ENCODE measurements around the gene SLC36A1. TPM values are rescaled to one million over a fixed set of nuclear protein-coding genes. Genes with fewer than 3 reads are reported as not detected.

Gene SLC36A1
- total RNA-seq, 2 experiments from 2014 or later: 6.4 to 6.7 TPM

GRCh38 chr5:151480384-151481293 lies 33.2 kb downstream of the SLC36A1 start:
- no peak overlapping the region for H3K27ac Mint-ChIP-seq
- H3K4me1 Mint-ChIP-seq: peaks cover 3% of the 10 kb centered on the region
- no peak for DNase-seq
- CTCF ChIA-PET: no interaction called here
- no peak for ATAC-seq
- H3K27me3 Mint-ChIP-seq: no peaks in the 10 kb centered on the region
- H3K4me3 Mint-ChIP-seq: no peak overlapping the region
- H3K36me3 Mint-ChIP-seq: peaks cover 2% of the 10 kb centered on the region
- H3K9me3 Mint-ChIP-seq (ENCODE audit: low read depth): no peaks in the 10 kb centered on the region

GRCh38 chr5:151483176-151483575 lies 35.8 kb downstream of the SLC36A1 start:
- Mint-ChIP-seq H3K9me3 (ENCODE audit: low read depth) (no peaks in the 10 kb centered on the region), H3K27me3 (no peaks in the 10 kb centered on the region), H3K36me3 (peaks cover 8% of the 10 kb centered on the region), H3K27ac (no peak overlapping the region), H3K4me3 (no peak overlapping the region), H3K4me1 (peaks cover 3% of the 10 kb centered on the region)
- ATAC-seq: no peak
- no peak for DNase-seq
- CTCF ChIA-PET: no interaction called here

GRCh38 chr5:151483647-151484046 lies 36.2 kb downstream of the SLC36A1 start:
- Mint-ChIP-seq H3K9me3 (ENCODE audit: low read depth) (no peaks in the 10 kb centered on the region), H3K4me3 (no peak overlapping the region), H3K27me3 (no peaks in the 10 kb centered on the region), H3K4me1 (peaks cover 3% of the 10 kb centered on the region), H3K27ac (no peak overlapping the region), H3K36me3 (peaks cover 8% of the 10 kb centered on the region)
- ATAC-seq (no peak), DNase-seq (no peak)
- CTCF ChIA-PET: interaction anchor here (3.1 kb wide), 1 partner anchor 36 kb away, joined by 11 read pairs; the partner anchor contains the start of gene SLC36A1

GRCh38 chr5:151487544-151487943 lies 40.1 kb downstream of the SLC36A1 start:
- ATAC-seq: no peak
- no peak overlapping the region for H3K27ac Mint-ChIP-seq
- no peak overlapping the region for H3K4me3 Mint-ChIP-seq
- no peaks in the 10 kb centered on the region for H3K27me3 Mint-ChIP-seq
- H3K36me3 Mint-ChIP-seq: peaks cover 8% of the 10 kb centered on the region
- DNase-seq: no peak
- H3K9me3 Mint-ChIP-seq (ENCODE audit: low read depth): no peaks in the 10 kb centered on the region
- peaks cover 3% of the 10 kb centered on the region for H3K4me1 Mint-ChIP-seq
- CTCF ChIA-PET: no interaction called here

- DNase-seq (no peak), ATAC-seq (no peak)
- CTCF ChIA-PET: no interaction called here
- H3K9me3 Mint-ChIP-seq (ENCODE audit: low read depth): no peaks in the 10 kb centered on the region
- no peak overlapping the region for H3K4me3 Mint-ChIP-seq
- peaks cover 6% of the 10 kb centered on the region for H3K36me3 Mint-ChIP-seq
- H3K27ac Mint-ChIP-seq: no peak overlapping the region
- H3K27me3 Mint-ChIP-seq: no peaks in the 10 kb centered on the region
- no peaks in the 10 kb centered on the region for H3K4me1 Mint-ChIP-seq
Observed at GRCh38 chr5:151490627-151491026, 43.2 kb downstream of the SLC36A1 start.

- no peaks in the 10 kb centered on the region for H3K27me3 Mint-ChIP-seq
- no peak for DNase-seq
- H3K4me3 Mint-ChIP-seq: no peak overlapping the region
- H3K27ac Mint-ChIP-seq: no peak overlapping the region
- no peaks in the 10 kb centered on the region for H3K4me1 Mint-ChIP-seq
- CTCF ChIA-PET: no interaction called here
- no peaks in the 10 kb centered on the region for H3K9me3 Mint-ChIP-seq (ENCODE audit: low read depth)
- ATAC-seq: no peak
- peaks cover 3% of the 10 kb centered on the region for H3K36me3 Mint-ChIP-seq
Observed at GRCh38 chr5:151491062-151491461, 43.7 kb downstream of the SLC36A1 start.

GRCh38 chr5:151492729-151493128 lies 45.3 kb downstream of the SLC36A1 start:
- CTCF ChIA-PET: no interaction called here
- no peaks in the 10 kb centered on the region for H3K4me1 Mint-ChIP-seq
- no peak overlapping the region for H3K4me3 Mint-ChIP-seq
- DNase-seq (no peak), ATAC-seq (no peak)
- H3K27me3 Mint-ChIP-seq: no peaks in the 10 kb centered on the region
- H3K27ac Mint-ChIP-seq: no peak overlapping the region
- H3K9me3 Mint-ChIP-seq (ENCODE audit: low read depth): no peaks in the 10 kb centered on the region
- H3K36me3 Mint-ChIP-seq: no peaks in the 10 kb centered on the region

- H3K4me3 Mint-ChIP-seq: no peak overlapping the region
- no peak overlapping the region for H3K27ac Mint-ChIP-seq
- H3K36me3 Mint-ChIP-seq: no peaks in the 10 kb centered on the region
- no peaks in the 10 kb centered on the region for H3K4me1 Mint-ChIP-seq
- no peak for DNase-seq
- no peaks in the 10 kb centered on the region for H3K9me3 Mint-ChIP-seq (ENCODE audit: low read depth)
- CTCF ChIA-PET: no interaction called here
- ATAC-seq: no peak
- no peaks in the 10 kb centered on the region for H3K27me3 Mint-ChIP-seq
Observed at GRCh38 chr5:151493665-151494064, 46.3 kb downstream of the SLC36A1 start.

- no peaks in the 10 kb centered on the region for H3K4me1 Mint-ChIP-seq
- H3K36me3 Mint-ChIP-seq: no peaks in the 10 kb centered on the region
- no peaks in the 10 kb centered on the region for H3K27me3 Mint-ChIP-seq
- H3K4me3 Mint-ChIP-seq: no peak overlapping the region
- no peaks in the 10 kb centered on the region for H3K9me3 Mint-ChIP-seq (ENCODE audit: low read depth)
- CTCF ChIA-PET: interaction anchor here (1.5 kb wide), 1 partner anchor 48 kb away, joined by 4 read pairs; the partner anchor contains the start of gene SLC36A1
- no peak for DNase-seq
- no peak overlapping the region for H3K27ac Mint-ChIP-seq
- ATAC-seq: no peak
Observed at GRCh38 chr5:151495320-151495719, 47.9 kb downstream of the SLC36A1 start.

GRCh38 chr5:151496041-151496484 lies 48.7 kb downstream of the SLC36A1 start:
- ATAC-seq (no peak), DNase-seq (no peak)
- no peaks in the 10 kb centered on the region for H3K27me3 Mint-ChIP-seq
- no peaks in the 10 kb centered on the region for H3K36me3 Mint-ChIP-seq
- CTCF ChIA-PET: interaction anchor here (1.5 kb wide), 1 partner anchor 49 kb away, joined by 4 read pairs; the partner anchor contains the start of gene SLC36A1
- H3K4me1 Mint-ChIP-seq: peaks cover 5% of the 10 kb centered on the region
- H3K4me3 Mint-ChIP-seq: no peak overlapping the region
- no peaks in the 10 kb centered on the region for H3K9me3 Mint-ChIP-seq (ENCODE audit: low read depth)
- no peak overlapping the region for H3K27ac Mint-ChIP-seq

- CTCF ChIA-PET: interaction anchor here (1.1 to 3.2 kb wide), 3 partner anchors 50 to 55 kb away, joined by 3 to 28 read pairs (median 3); partner anchors contain the start of gene SLC36A1
- DNase-seq: no peak
Observed at GRCh38 chr5:151497391-151498002, 50.1 kb downstream of the SLC36A1 start.

GRCh38 chr5:151498395-151499155 lies 51.2 kb downstream of the SLC36A1 start:
- Mint-ChIP-seq H3K27ac (no peak overlapping the region), H3K27me3 (no peaks in the 10 kb centered on the region), H3K4me1 (peaks cover 5% of the 10 kb centered on the region), H3K4me3 (no peak overlapping the region), H3K9me3 (ENCODE audit: low read depth) (no peaks in the 10 kb centered on the region), H3K36me3 (no peaks in the 10 kb centered on the region)
- CTCF ChIA-PET: interaction anchor here (0.6 to 3.2 kb wide), 5 partner anchors 25 to 56 kb away, joined by 3 to 28 read pairs (median 3); partner anchors contain the start of gene SLC36A1
- no peak for DNase-seq
- no peak for ATAC-seq

More at GRCh38 chr5:151497391-151498002, 50.1 kb downstream of the SLC36A1 start:
- H3K36me3 Mint-ChIP-seq: no peaks in the 10 kb centered on the region
- H3K9me3 Mint-ChIP-seq (ENCODE audit: low read depth): no peaks in the 10 kb centered on the region
- peaks cover 5% of the 10 kb centered on the region for H3K4me1 Mint-ChIP-seq
- no peaks in the 10 kb centered on the region for H3K27me3 Mint-ChIP-seq
- no peak overlapping the region for H3K4me3 Mint-ChIP-seq
- no peak overlapping the region for H3K27ac Mint-ChIP-seq
- no peak for ATAC-seq

- CTCF ChIA-PET: interaction anchor here (1.0 to 3.2 kb wide), 2 partner anchors 47 to 52 kb away, joined by 4 to 28 read pairs; partner anchors contain the start of gene SLC36A1
- H3K4me3 Mint-ChIP-seq: no peak overlapping the region
- DNase-seq: no peak
- peaks cover 5% of the 10 kb centered on the region for H3K4me1 Mint-ChIP-seq
- H3K9me3 Mint-ChIP-seq (ENCODE audit: low read depth): no peaks in the 10 kb centered on the region
- no peak overlapping the region for H3K27ac Mint-ChIP-seq
- no peaks in the 10 kb centered on the region for H3K36me3 Mint-ChIP-seq
- ATAC-seq: no peak
- no peaks in the 10 kb centered on the region for H3K27me3 Mint-ChIP-seq
Observed at GRCh38 chr5:151499501-151500035, 52.2 kb downstream of the SLC36A1 start.

Data from activated CD8-positive, alpha-beta memory T cell treated with anti-CD3 and anti-CD28 coated beads, Interleukin-2, amount 10 ng/mL, durations not matched to agents 7 days and 5 days (primary cell).